Nephron (organoid): ENCODE results near the gene EPS8.
"Not testable (repeated sequence)": the region's sequence is repeated elsewhere in the genome, so short reads cannot be mapped to it uniquely, and the experiment has no call there.

ENCODE experiments used
- H3K27ac Mint-ChIP-seq, 3 experiments: 2 replicates each; pipeline ENCODE4 v1.8.0; 2020; ENCODE audit warnings: mixed read lengths in 3 of 3, mild to moderate bottlenecking in 2 of 3, moderate library complexity in 1 of 3
- H3K27me3 Mint-ChIP-seq: 2 replicates; pipeline ENCODE4 v1.8.0; 2021; ENCODE audit warnings: low read depth, mild to moderate bottlenecking, moderate library complexity, mixed read lengths
- H3K36me3 Mint-ChIP-seq: 2 replicates; pipeline ENCODE4 v1.8.0; 2020; ENCODE audit warnings: low read depth, mixed read lengths
- H3K4me1 Mint-ChIP-seq: 2 replicates; pipeline ENCODE4 v1.8.0; 2020; ENCODE audit warnings: mixed read lengths
- H3K4me3 Mint-ChIP-seq, 3 experiments: 2 replicates each; pipeline ENCODE4 v1.8.0; 2020; ENCODE audit warnings: mild to moderate bottlenecking in 3 of 3, mixed read lengths in 3 of 3, moderate library complexity in 2 of 3
- H3K9me3 Mint-ChIP-seq: 2 replicates; pipeline ENCODE4 v1.8.0; 2020; ENCODE audit warnings: mixed read lengths
- TF ChIP-seq, protein P1 (sequence below), 3 experiments: fragments of 200-600 bp; sonication (generic); IDR thresholded peaks; one replicate each; pipeline ENCODE4 v1.5.0; 2021; ENCODE audit warnings: antibody characterized with exemption in 3 of 3; ENCODE audit not compliant: unreplicated experiment in 3 of 3

Gene EPS8

GRCh38 chr12:15767301-15767700, 21.9 kb downstream of the EPS8 start:
- no peaks in the 10 kb centered on the region for H3K27me3 Mint-ChIP-seq
- H3K4me3 Mint-ChIP-seq = no peak overlapping the region
- TF ChIP-seq, protein P1, sequence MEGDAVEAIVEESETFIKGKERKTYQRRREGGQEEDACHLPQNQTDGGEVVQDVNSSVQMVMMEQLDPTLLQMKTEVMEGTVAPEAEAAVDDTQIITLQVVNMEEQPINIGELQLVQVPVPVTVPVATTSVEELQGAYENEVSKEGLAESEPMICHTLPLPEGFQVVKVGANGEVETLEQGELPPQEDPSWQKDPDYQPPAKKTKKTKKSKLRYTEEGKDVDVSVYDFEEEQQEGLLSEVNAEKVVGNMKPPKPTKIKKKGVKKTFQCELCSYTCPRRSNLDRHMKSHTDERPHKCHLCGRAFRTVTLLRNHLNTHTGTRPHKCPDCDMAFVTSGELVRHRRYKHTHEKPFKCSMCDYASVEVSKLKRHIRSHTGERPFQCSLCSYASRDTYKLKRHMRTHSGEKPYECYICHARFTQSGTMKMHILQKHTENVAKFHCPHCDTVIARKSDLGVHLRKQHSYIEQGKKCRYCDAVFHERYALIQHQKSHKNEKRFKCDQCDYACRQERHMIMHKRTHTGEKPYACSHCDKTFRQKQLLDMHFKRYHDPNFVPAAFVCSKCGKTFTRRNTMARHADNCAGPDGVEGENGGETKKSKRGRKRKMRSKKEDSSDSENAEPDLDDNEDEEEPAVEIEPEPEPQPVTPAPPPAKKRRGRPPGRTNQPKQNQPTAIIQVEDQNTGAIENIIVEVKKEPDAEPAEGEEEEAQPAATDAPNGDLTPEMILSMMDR (IDR thresholded peaks at IDR 0.05; ENCODE audit: unreplicated experiment in 3 of 3) = no peak
- H3K9me3 Mint-ChIP-seq = no peaks in the 10 kb centered on the region
- peaks cover 3% of the 10 kb centered on the region for H3K36me3 Mint-ChIP-seq
- no peak overlapping the region for H3K27ac Mint-ChIP-seq
- peaks cover 22% of the 10 kb centered on the region for H3K4me1 Mint-ChIP-seq

DNA sequence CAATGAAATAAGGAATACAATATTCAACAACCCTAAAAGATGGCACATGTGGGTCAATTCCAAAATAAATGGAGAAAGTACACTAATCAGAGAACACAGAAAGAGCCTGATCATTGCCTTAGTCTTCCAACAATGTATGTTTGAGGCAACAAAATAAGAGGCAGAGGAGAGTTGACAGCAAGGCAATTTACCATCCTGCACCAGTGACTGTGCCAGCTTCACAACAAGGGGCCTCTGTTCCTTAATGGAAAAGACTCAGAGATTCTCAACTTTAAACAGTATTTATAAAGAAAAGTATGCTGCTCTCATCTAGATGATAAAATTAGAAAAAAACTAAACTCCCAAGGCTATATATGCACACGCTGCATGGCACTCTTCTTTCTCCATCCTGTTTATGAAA, 25.9 kb downstream of the EPS8 start:
- Mint-ChIP-seq H3K9me3 (peaks cover 7% of the 10 kb centered on the region), H3K27me3 (no peaks in the 10 kb centered on the region), H3K27ac (no peak overlapping the region), H3K4me3 (no peak overlapping the region), H3K36me3 (peaks cover 7% of the 10 kb centered on the region), H3K4me1 (peaks cover 6% of the 10 kb centered on the region)
- TF ChIP-seq, protein P1 (IDR thresholded peaks at IDR 0.05; ENCODE audit: unreplicated experiment in 3 of 3) = no peak

- not testable (repeated sequence) for H3K4me1 Mint-ChIP-seq, H3K4me3 Mint-ChIP-seq, H3K27ac Mint-ChIP-seq, H3K36me3 Mint-ChIP-seq, H3K27me3 Mint-ChIP-seq, H3K9me3 Mint-ChIP-seq
These were observed 27.0 kb downstream of the EPS8 start for GRCh38 chr12:15762162-15762561.

GRCh38 chr12:15757553-15758255, 31.5 kb downstream of the EPS8 start:
- Mint-ChIP-seq H3K4me3 (no peak overlapping the region), H3K4me1 (no peaks in the 10 kb centered on the region), H3K9me3 (peaks cover 7% of the 10 kb centered on the region), H3K27me3 (no peaks in the 10 kb centered on the region), H3K36me3 (peaks cover 4% of the 10 kb centered on the region), H3K27ac (no peak overlapping the region)
- TF ChIP-seq, protein P1 (IDR thresholded peaks at IDR 0.05; ENCODE audit: unreplicated experiment in 3 of 3) = no peak

DNA sequence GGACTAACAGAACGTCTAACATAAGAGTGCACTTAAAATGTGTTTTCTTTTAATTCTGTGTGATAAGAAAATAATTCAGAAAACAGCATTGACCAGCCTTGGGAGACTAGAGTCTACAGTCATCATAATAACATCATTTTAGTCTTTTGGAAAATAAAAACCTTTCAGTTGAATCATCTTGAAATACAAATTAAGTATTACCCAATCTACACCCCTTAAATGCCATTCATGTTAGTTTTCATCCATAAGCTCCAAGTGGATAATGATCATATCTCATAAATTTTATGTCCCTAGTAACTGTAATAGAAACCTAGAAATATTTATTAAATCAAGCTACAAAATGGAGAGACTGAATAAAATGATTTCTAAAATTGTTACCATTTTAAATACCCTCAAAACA, 32.4 kb downstream of the EPS8 start:
- Mint-ChIP-seq H3K36me3 (peaks cover 3% of the 10 kb centered on the region), H3K27ac (no peak overlapping the region), H3K27me3 (no peaks in the 10 kb centered on the region), H3K9me3 (peaks cover 7% of the 10 kb centered on the region), H3K4me3 (no peak overlapping the region), H3K4me1 (peaks cover 1% of the 10 kb centered on the region)
- TF ChIP-seq, protein P1 (IDR thresholded peaks at IDR 0.05; ENCODE audit: unreplicated experiment in 3 of 3) = no peak

DNA sequence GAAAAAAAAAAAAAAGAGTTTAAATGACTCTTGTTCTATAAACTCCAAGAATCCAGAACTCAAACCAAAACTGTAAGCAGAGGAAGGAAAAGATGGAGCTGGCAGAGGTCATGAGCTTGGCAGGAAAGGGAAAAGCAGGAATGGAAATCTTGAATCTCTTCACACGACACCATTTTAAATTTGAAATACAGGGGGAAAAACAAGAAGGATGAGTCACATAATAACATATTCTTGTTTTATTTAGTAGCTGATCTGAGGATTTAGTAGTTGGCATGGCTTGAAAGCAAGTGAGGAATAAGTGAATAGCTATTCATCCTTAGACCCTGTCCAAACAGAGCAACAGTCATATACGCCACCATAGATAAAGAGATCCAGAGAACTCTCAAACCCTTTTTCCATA, 35.0 kb downstream of the EPS8 start:
- H3K27ac Mint-ChIP-seq = no peak overlapping the region
- H3K9me3 Mint-ChIP-seq = no peaks in the 10 kb centered on the region
- H3K4me3 Mint-ChIP-seq = no peak overlapping the region
- peaks cover 10% of the 10 kb centered on the region for H3K4me1 Mint-ChIP-seq
- TF ChIP-seq, protein P1 (IDR thresholded peaks at IDR 0.05; ENCODE audit: unreplicated experiment in 3 of 3) = no peak
- H3K27me3 Mint-ChIP-seq = no peaks in the 10 kb centered on the region
- no peaks in the 10 kb centered on the region for H3K36me3 Mint-ChIP-seq
